HepG2 (cell line): ENCODE measurements around the gene SPSB2. TPM values are rescaled to one million over a fixed set of nuclear protein-coding genes. Genes with fewer than 3 reads are reported as not detected.
A peak's percentile ranks its signal among the peaks of the same experiment; 100 is the strongest.

ENCODE experiments used
- ARHGAP35 ChIP-seq: sonication (generic); formaldehyde crosslinking; IDR thresholded peaks from 2 replicates; pipeline ENCODE4 v1.9.0; 2022; ENCODE audit warnings: mild to moderate bottlenecking, inconsistent platforms, moderate library complexity, missing genetic modification reagents, borderline replicate concordance
- BCL6 ChIP-seq: IDR thresholded peaks from 2 replicates; pipeline ENCODE4 v1.6.1; 2016; ENCODE audit warnings: missing genetic modification reagents, missing compliant biosample characterization
- CCDC6 ChIP-seq: sonication (generic); formaldehyde crosslinking; IDR thresholded peaks from 2 replicates; pipeline ENCODE4 v1.8.1; 2022; ENCODE audit warnings: mild to moderate bottlenecking, missing genetic modification reagents, moderate library complexity
- DMTF1 ChIP-seq: sonication (generic); formaldehyde crosslinking; IDR thresholded peaks from 2 replicates; pipeline ENCODE4 v1.4.0; 2020; ENCODE audit warnings: mild to moderate bottlenecking, missing genetic modification reagents
- GLI4 ChIP-seq: sonication (generic); formaldehyde crosslinking; IDR thresholded peaks from 2 replicates; pipeline ENCODE4 v1.5.1; 2020; ENCODE audit warnings: missing genetic modification reagents, mild to moderate bottlenecking, moderate library complexity, borderline replicate concordance
- MLLT10 ChIP-seq: sonication (generic); formaldehyde crosslinking; IDR thresholded peaks from 2 replicates; pipeline ENCODE4 v1.4.0; 2020; ENCODE audit warnings: missing genetic modification reagents
- NFIC ChIP-seq: IDR thresholded peaks from 2 replicates; pipeline ENCODE4 v1.6.1; 2012; ENCODE audit warnings: mild to moderate bottlenecking, low read length, inconsistent platforms
- ONECUT2 ChIP-seq: sonication (generic); formaldehyde crosslinking; IDR thresholded peaks from 2 replicates; pipeline ENCODE4 v1.4.0; 2020; ENCODE audit warnings: missing genetic modification reagents
- RORA ChIP-seq: sonication (generic); formaldehyde crosslinking; IDR thresholded peaks from 2 replicates; pipeline ENCODE4 v1.5.0; 2020; ENCODE audit warnings: mild to moderate bottlenecking, missing genetic modification reagents, moderate library complexity
- SIN3A ChIP-seq: IDR thresholded peaks from 2 replicates; pipeline ENCODE4 v1.6.1; 2011; ENCODE audit warnings: low read depth, mild to moderate bottlenecking, control low read depth, low read length, borderline replicate concordance
- SKI ChIP-seq: fragments of 450-650 bp; IDR thresholded peaks from one replicate; pipeline ENCODE4 v1.6.1; 2018; ENCODE audit warnings: mild to moderate bottlenecking; ENCODE audit not compliant: partially characterized antibody
- SP5 ChIP-seq: IDR thresholded peaks from 2 replicates; pipeline ENCODE4 v1.6.1; 2016; ENCODE audit warnings: low read depth, borderline replicate concordance
- TBX2 ChIP-seq: sonication (generic); formaldehyde crosslinking; IDR thresholded peaks from 2 replicates; pipeline ENCODE4 v1.5.0; 2020; ENCODE audit warnings: missing genetic modification reagents, mild to moderate bottlenecking, borderline replicate concordance
- THYN1 ChIP-seq: sonication (generic); formaldehyde crosslinking; IDR thresholded peaks from 2 replicates; pipeline ENCODE4 v1.8.1; 2023; ENCODE audit warnings: low read depth, mild to moderate bottlenecking, moderate library complexity, missing genetic modification reagents, borderline replicate concordance
- ZBTB46 ChIP-seq: sonication (generic); formaldehyde crosslinking; IDR thresholded peaks from 2 replicates; pipeline ENCODE4 v1.4.0; 2020; ENCODE audit warnings: mild to moderate bottlenecking, missing genetic modification reagents, borderline replicate concordance
- ZFAT ChIP-seq: sonication (generic); formaldehyde crosslinking; conservative IDR thresholded peaks from 2 replicates; pipeline ENCODE4 v1.8.1; 2023; ENCODE audit warnings: missing genetic modification reagents, inconsistent platforms
- ZNF333 ChIP-seq: sonication (generic); formaldehyde crosslinking; IDR thresholded peaks from 2 replicates; pipeline ENCODE4 v1.4.0; 2020; ENCODE audit warnings: mild to moderate bottlenecking, missing genetic modification reagents, borderline replicate concordance
- ZNF574 ChIP-seq: sonication (generic); formaldehyde crosslinking; IDR thresholded peaks from 2 replicates; pipeline ENCODE4 v1.4.0; 2020; ENCODE audit warnings: missing genetic modification reagents
- ZSCAN21 ChIP-seq: sonication (generic); formaldehyde crosslinking; IDR thresholded peaks from 2 replicates; pipeline ENCODE4 v1.8.0; 2022; ENCODE audit warnings: mild to moderate bottlenecking, missing genetic modification reagents, moderate library complexity, borderline replicate concordance
- polyA plus RNA-seq, 8 experiments: library from polyadenylated mRNA; depleted of rRNA in 3 of 8; stranded (reverse) in 7 of 8; unstranded in 1 of 8; fragments of >200 nt; fragmentation: Illumina TruSeq in 4 of 8; extraction: Trizol in 4 of 8; gene quantifications; 2 replicates each; pipeline versions ENCODE4 v1.2.1 to v1.2.3, GENCODE V29; 2011 to 2016; ENCODE audit warnings: low read depth in 4 of 8, missing spikeins in 1 of 8, mixed read lengths in 1 of 8; ENCODE audit not compliant: insufficient read depth in 1 of 8
- total RNA-seq, 5 experiments: library from RNA; depleted of rRNA; stranded (reverse); fragments of >200 nt; fragmentation: Illumina TruSeq; extraction: Trizol; gene quantifications; 2 replicates each; pipeline ENCODE4 v1.2.3, GENCODE V29; 2016; ENCODE audit warnings: low read depth in 1 of 5
- TF ChIP-seq, protein P1 (sequence below): sonication (generic); formaldehyde crosslinking; IDR thresholded peaks from 2 replicates; pipeline ENCODE4 v1.4.0; 2020; ENCODE audit warnings: missing genetic modification reagents

Gene SPSB2
- total and polyA plus RNA-seq, 2 of the 13 experiments (the other 11 are each of a cell fraction or from before 2014, with no cell fraction given), result 2.0 to 6.2 TPM

DNA sequence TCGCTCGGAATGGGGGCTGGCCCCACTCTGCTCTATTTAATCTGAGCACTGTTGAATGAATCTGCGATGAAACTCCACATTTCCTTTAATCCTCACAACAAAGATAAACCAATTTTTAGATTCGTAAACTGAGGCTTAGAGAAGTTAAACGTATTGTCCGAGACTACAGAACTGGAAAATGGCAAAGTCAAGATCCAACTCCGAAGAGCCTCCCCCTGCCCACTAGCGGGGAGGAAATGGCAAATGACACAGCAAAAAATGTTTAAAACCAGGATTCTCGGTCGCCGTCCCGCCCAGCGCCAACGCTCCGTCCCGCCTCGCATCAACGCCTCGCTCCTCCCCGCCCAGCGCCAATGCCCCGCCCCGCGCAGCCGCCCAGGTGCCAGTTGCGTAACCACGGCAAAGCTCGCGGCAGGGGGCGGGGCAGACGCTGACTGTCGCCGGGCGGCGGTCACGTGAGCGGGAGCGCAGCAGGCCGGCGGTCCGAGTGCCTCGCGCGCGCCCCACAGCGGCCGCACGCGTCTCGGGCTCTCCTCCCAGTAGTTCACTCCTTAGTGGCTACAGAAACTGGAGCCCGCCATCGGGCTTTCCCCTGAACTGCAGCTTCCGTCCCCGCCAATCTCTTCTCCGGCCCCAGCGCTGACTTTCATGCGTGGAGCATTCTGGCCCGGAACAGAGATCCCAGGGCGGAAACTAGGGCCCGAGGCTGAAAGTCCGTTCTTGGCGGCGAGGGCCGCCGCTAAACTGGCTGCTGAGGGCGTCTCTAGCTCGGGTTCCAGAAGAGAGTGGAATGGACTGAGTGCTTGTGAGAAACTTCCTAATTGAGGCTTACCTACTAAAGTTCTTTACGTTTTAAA lies 17.9 kb upstream of the SPSB2 start (continued):
- TF ChIP-seq, protein P1, sequence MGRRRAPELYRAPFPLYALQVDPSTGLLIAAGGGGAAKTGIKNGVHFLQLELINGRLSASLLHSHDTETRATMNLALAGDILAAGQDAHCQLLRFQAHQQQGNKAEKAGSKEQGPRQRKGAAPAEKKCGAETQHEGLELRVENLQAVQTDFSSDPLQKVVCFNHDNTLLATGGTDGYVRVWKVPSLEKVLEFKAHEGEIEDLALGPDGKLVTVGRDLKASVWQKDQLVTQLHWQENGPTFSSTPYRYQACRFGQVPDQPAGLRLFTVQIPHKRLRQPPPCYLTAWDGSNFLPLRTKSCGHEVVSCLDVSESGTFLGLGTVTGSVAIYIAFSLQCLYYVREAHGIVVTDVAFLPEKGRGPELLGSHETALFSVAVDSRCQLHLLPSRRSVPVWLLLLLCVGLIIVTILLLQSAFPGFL (CRISPR knock-in tag), result no peak
- TF ChIP-seq THYN1 (CRISPR knock-in tag) (no peak), ZSCAN21 (CRISPR knock-in tag) (peak; percentile 86; the same call in 1 of the 2 replicates), ONECUT2 (no peak), NFIC (peak; percentile 27; the same call in 1 of the 2 replicates), MLLT10 (no peak), TBX2 (CRISPR knock-in tag) (peak; percentile 94), BCL6 (CRISPR knock-in tag) (peak; percentile 31; the same call in 1 of the 2 replicates), RORA (CRISPR knock-in tag) (no peak), SP5 (CRISPR knock-in tag) (peak; percentile 99), ARHGAP35 (CRISPR knock-in tag) (0 out of 2 replicates have a peak, but pooled peaks have one; percentile 35), DMTF1 (CRISPR knock-in tag) (no peak), CCDC6 (CRISPR knock-in tag) (peak; percentile 49; the same call in 1 of the 2 replicates), SIN3A (peak; percentile 66; the same call in 1 of the 2 replicates), ZBTB46 (no peak), GLI4 (CRISPR knock-in tag) (0 out of 2 replicates have a peak, but pooled peaks have one; percentile 51), SKI (peak; percentile 91), ZNF574 (peak; percentile 90), ZNF333 (CRISPR knock-in tag) (no peak), ZFAT (no peak)
